Panc1 (cell line): Measurements from ENCODE around the gene GUCY2D. TPM values are rescaled to one million over a fixed set of nuclear protein-coding genes. Genes with fewer than 3 reads are reported as not detected.

Source experiments
- ATAC-seq: fragments of 200-7000 bp; cut with Tn5 transposase; 2 replicates; pipeline ENCODE4 v1.9.1; 2020; ENCODE audit warnings: mild to moderate bottlenecking, moderate library complexity
- BruUV-seq: library from RNA; stranded (reverse); fragments of 400-500 nt; replicated peaks from 2 replicates; lab custom pipeline; 2021; lab: Mats Ljungman, UMichigan
- CTCF ChIA-PET: fragments of 300-600 bp; sonication (Branson Sonifier 250); formaldehyde crosslinking; loops from one replicate; lab custom pipeline; 2022; ENCODE audit warnings: antibody characterized with exemption; lab: Charles Lee
- POLR2A ChIA-PET: fragments of 300-600 bp; sonication (Branson Sonifier 250); formaldehyde crosslinking; loops from one replicate; lab custom pipeline; 2022; ENCODE audit warnings: antibody characterized with exemption; lab: Charles Lee
- DNase-seq: peaks from one replicate; pipeline ENCODE4 v3.0.0-alpha.2; 2010; ENCODE audit warnings: low read depth, low spot score
- H3K27ac ChIP-seq: 2 replicates; pipeline ENCODE4 v1.5.1; 2011; ENCODE audit warnings: mild to moderate bottlenecking, low read length, inconsistent platforms
- H3K27me3 ChIP-seq: fragments of 200-500 bp; sonication (Bioruptor generic); 2 replicates; pipeline ENCODE4 v1.6.0; 2014; ENCODE audit warnings: low read length, inconsistent platforms; ENCODE audit not compliant: control insufficient read depth, insufficient read depth
- H3K36me3 ChIP-seq: fragments of 200-500 bp; sonication (Bioruptor generic); 2 replicates; pipeline ENCODE4 v1.5.1; 2014; ENCODE audit warnings: inconsistent platforms, mild to moderate bottlenecking, low read length, moderate library complexity; ENCODE audit not compliant: control insufficient read depth, insufficient read depth
- H3K4me1 ChIP-seq: 2 replicates; pipeline ENCODE4 v1.5.1; 2011; ENCODE audit warnings: inconsistent platforms, mild to moderate bottlenecking, low read length, moderate library complexity; ENCODE audit not compliant: control insufficient read depth, insufficient read depth
- H3K4me3 ChIP-seq, 2 experiments: 2 replicates each; pipeline ENCODE4 v1.5.1; 2011 to 2012; ENCODE audit warnings: low read depth in 2 of 2, low read length in 2 of 2, mild to moderate bottlenecking in 2 of 2, inconsistent platforms in 1 of 2, moderate library complexity in 1 of 2
- H3K9me3 ChIP-seq: fragments of 200-500 bp; sonication (Bioruptor generic); 2 replicates; pipeline ENCODE4 v1.5.1; 2014; ENCODE audit warnings: low read depth, mild to moderate bottlenecking, inconsistent platforms, low read length, moderate library complexity; ENCODE audit not compliant: control insufficient read depth, insufficient read depth
- POLR2AphosphoS5 ChIP-seq: IDR thresholded peaks from 2 replicates; pipeline ENCODE4 v1.6.1; 2012; ENCODE audit warnings: mild to moderate bottlenecking, low read depth, low read length, moderate library complexity
- SIN3A ChIP-seq: IDR thresholded peaks from 2 replicates; pipeline ENCODE4 v1.6.1; 2012; ENCODE audit warnings: low read depth, mild to moderate bottlenecking, low read length, moderate library complexity, borderline replicate concordance; ENCODE audit not compliant: insufficient read depth
- TCF7L2 ChIP-seq: IDR thresholded peaks from 2 replicates; pipeline ENCODE4 v1.6.1; 2011; ENCODE audit warnings: mild to moderate bottlenecking, low read depth, low read length, inconsistent platforms
- in situ Hi-C: cut with HindIII; loops from 2 replicates; pipeline ENCODE4 v1.10.0; 2016; ENCODE audit warnings: low sequenced_read_pairs, low pct_unique_long_range_greater_than_20kb
- intact Hi-C: fragments of 100-400 bp; cut with micrococcal nuclease; formaldehyde crosslinking; loops from one replicate; pipeline ENCODE4 v1.10.0; 2022; ENCODE audit not compliant: unreplicated experiment
- total RNA-seq: library from RNA; stranded (reverse); gene quantifications from one replicate; pipeline ENCODE4 v1.2.1, GENCODE V29; 2021; ENCODE audit not compliant: unreplicated experiment
- TF ChIP-seq, protein P1 (sequence below): fragments of 450-650 bp; IDR thresholded peaks from 2 replicates; pipeline ENCODE4 v1.5.1; 2017; ENCODE audit warnings: mild to moderate bottlenecking
- TF ChIP-seq, protein P2 (sequence below), 2 experiments: IDR thresholded peaks; 2 replicates each; pipeline ENCODE4 v1.6.1; 2011 to 2012; ENCODE audit warnings: low read depth in 2 of 2, control low read depth in 1 of 2, low read length in 1 of 2, mild to moderate bottlenecking in 1 of 2, moderate library complexity in 1 of 2; ENCODE audit not compliant: insufficient read depth in 1 of 2

GUCY2D gene
- total RNA-seq, 1 experiment from 2014 or later, result not detected

- no peaks in the 10 kb centered on the region for H3K36me3 ChIP-seq
- H3K9me3 ChIP-seq, result no peaks in the 10 kb centered on the region
- POLR2A ChIA-PET, result interaction anchor here (0.6 kb wide), 2 partner anchors 81 to 471 kb away, joined by 4 to 32 read pairs; no protein-coding TSS in a partner anchor
- no peaks in the 10 kb centered on the region for H3K27me3 ChIP-seq
- no TSS peak for BruUV-seq
- H3K4me1 ChIP-seq, result no peaks in the 10 kb centered on the region
- DNase-seq, result no peak
- no peak for ATAC-seq
- H3K4me3 ChIP-seq, result no peak overlapping the region
- H3K27ac ChIP-seq, result no peak overlapping the region
- intact Hi-C loops (no loop called here), in situ Hi-C loops (no loop called here)
- CTCF ChIA-PET, result interaction anchor here (0.7 kb wide), 1 partner anchor 93 kb away, joined by 15 read pairs; no protein-coding TSS in a partner anchor
- TF ChIP-seq, protein P1, sequence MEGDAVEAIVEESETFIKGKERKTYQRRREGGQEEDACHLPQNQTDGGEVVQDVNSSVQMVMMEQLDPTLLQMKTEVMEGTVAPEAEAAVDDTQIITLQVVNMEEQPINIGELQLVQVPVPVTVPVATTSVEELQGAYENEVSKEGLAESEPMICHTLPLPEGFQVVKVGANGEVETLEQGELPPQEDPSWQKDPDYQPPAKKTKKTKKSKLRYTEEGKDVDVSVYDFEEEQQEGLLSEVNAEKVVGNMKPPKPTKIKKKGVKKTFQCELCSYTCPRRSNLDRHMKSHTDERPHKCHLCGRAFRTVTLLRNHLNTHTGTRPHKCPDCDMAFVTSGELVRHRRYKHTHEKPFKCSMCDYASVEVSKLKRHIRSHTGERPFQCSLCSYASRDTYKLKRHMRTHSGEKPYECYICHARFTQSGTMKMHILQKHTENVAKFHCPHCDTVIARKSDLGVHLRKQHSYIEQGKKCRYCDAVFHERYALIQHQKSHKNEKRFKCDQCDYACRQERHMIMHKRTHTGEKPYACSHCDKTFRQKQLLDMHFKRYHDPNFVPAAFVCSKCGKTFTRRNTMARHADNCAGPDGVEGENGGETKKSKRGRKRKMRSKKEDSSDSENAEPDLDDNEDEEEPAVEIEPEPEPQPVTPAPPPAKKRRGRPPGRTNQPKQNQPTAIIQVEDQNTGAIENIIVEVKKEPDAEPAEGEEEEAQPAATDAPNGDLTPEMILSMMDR, result no peak
- TF ChIP-seq SIN3A (no peak), POLR2AphosphoS5 (no peak), TCF7L2 (no peak)
- TF ChIP-seq, protein P2, sequence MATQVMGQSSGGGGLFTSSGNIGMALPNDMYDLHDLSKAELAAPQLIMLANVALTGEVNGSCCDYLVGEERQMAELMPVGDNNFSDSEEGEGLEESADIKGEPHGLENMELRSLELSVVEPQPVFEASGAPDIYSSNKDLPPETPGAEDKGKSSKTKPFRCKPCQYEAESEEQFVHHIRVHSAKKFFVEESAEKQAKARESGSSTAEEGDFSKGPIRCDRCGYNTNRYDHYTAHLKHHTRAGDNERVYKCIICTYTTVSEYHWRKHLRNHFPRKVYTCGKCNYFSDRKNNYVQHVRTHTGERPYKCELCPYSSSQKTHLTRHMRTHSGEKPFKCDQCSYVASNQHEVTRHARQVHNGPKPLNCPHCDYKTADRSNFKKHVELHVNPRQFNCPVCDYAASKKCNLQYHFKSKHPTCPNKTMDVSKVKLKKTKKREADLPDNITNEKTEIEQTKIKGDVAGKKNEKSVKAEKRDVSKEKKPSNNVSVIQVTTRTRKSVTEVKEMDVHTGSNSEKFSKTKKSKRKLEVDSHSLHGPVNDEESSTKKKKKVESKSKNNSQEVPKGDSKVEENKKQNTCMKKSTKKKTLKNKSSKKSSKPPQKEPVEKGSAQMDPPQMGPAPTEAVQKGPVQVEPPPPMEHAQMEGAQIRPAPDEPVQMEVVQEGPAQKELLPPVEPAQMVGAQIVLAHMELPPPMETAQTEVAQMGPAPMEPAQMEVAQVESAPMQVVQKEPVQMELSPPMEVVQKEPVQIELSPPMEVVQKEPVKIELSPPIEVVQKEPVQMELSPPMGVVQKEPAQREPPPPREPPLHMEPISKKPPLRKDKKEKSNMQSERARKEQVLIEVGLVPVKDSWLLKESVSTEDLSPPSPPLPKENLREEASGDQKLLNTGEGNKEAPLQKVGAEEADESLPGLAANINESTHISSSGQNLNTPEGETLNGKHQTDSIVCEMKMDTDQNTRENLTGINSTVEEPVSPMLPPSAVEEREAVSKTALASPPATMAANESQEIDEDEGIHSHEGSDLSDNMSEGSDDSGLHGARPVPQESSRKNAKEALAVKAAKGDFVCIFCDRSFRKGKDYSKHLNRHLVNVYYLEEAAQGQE (IDR thresholded peaks at IDR 0.05; ENCODE audit: insufficient read depth in 1 of 2, low read depth in 2 of 2, low read length in 1 of 2), result no peak
Measured at GRCh38 chr17:8019166-8019565, 16.8 kb downstream of the GUCY2D start.

DNA sequence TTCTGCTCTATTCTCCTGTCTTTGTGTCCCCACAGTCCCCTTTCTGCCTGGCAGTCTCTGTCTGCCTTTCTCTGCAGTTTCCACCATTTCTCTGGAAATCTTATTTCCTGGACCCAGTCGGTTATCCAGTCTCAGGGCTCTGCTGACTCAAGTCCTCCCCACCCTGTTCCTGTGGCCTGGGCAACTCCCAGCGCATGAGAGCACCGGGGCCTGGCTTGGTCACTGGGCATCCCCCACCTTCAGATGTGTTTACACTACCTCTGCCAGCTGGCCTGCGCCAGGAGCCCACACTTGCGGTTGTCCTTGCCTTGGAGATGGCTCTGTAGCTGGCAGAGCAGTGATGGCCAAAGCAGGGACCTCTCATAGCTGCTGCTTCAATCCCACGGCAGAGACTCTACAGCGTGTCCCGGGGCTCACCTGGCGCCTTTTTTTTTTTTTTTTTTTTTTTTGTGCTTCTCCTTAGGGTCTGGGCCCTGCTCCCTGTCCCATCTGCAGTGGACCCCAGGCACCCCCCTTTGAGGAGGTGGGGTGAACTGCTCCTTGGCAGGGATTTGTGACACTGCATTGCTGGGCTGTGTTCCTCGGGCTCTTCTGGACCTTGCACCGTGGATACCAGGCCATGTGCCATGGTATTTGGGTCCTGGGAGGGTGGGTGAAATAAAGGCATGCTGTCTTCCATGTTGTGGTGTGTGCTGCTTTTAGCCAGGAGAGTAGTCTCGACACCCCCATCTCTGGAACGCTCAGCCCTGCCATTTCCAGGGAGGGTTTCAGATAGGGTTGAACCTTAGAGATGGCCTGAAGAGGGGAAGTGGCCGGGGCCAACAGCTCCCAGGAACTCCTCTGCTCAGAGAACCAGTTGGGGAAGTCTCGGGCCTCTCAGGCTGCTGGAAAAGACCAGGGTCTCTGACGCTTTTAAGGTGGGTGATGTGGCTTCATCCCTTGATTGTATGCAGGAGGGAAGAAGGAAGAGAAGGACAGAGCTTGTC is 17.5 kb downstream of the GUCY2D start:
- BruUV-seq, result no TSS peak
- Histone ChIP-seq H3K36me3 (no peaks in the 10 kb centered on the region), H3K27me3 (no peaks in the 10 kb centered on the region), H3K4me3 (no peak overlapping the region), H3K9me3 (no peaks in the 10 kb centered on the region), H3K4me1 (no peaks in the 10 kb centered on the region), H3K27ac (no peak overlapping the region)
- TF ChIP-seq, protein P2 (IDR thresholded peaks at IDR 0.05; ENCODE audit: insufficient read depth in 1 of 2, low read depth in 2 of 2, low read length in 1 of 2), result no peak
- TF ChIP-seq, protein P1, result no peak
- TF ChIP-seq TCF7L2 (no peak), SIN3A (no peak), POLR2AphosphoS5 (no peak)
- CTCF ChIA-PET, result interaction anchor here (0.7 kb wide), 2 partner anchors 92 to 306 kb away, joined by 10 to 15 read pairs; no protein-coding TSS in a partner anchor
- intact Hi-C loops (no loop called here), in situ Hi-C loops (no loop called here)
- no peak for DNase-seq
- ATAC-seq, result no peak
- POLR2A ChIA-PET, result interaction anchor here (0.6 kb wide), 2 partner anchors 81 to 472 kb away, joined by 4 to 32 read pairs; no protein-coding TSS in a partner anchor
